ENCODE results near the gene ZSWIM3.

- TF ChIP-seq, protein P1, sequence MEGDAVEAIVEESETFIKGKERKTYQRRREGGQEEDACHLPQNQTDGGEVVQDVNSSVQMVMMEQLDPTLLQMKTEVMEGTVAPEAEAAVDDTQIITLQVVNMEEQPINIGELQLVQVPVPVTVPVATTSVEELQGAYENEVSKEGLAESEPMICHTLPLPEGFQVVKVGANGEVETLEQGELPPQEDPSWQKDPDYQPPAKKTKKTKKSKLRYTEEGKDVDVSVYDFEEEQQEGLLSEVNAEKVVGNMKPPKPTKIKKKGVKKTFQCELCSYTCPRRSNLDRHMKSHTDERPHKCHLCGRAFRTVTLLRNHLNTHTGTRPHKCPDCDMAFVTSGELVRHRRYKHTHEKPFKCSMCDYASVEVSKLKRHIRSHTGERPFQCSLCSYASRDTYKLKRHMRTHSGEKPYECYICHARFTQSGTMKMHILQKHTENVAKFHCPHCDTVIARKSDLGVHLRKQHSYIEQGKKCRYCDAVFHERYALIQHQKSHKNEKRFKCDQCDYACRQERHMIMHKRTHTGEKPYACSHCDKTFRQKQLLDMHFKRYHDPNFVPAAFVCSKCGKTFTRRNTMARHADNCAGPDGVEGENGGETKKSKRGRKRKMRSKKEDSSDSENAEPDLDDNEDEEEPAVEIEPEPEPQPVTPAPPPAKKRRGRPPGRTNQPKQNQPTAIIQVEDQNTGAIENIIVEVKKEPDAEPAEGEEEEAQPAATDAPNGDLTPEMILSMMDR (IDR thresholded peaks at IDR 0.05; ENCODE audit: poor library complexity, severe bottlenecking): no peak
- no peak for TF ChIP-seq EZH2 (IDR thresholded peaks at IDR 0.05; ENCODE audit: borderline replicate concordance, insufficient read depth, low read length, poor library complexity, severe bottlenecking)
- TF ChIP-seq POLR2AphosphoS5 (IDR thresholded peaks at IDR 0.05): no peak
- no peak for TF ChIP-seq MXI1 (conservative IDR thresholded peaks at IDR 0.05; ENCODE audit: poor library complexity, severe bottlenecking)
These were observed 67.2 kb downstream of the ZSWIM3 start for GRCh38 chr20:45924391-45925261.

Measured in neural cell (in vitro differentiated cells).